ENCODE results near the gene SNRNP35. TPM values are rescaled to one million over a fixed set of nuclear protein-coding genes. Genes with fewer than 3 reads are reported as not detected.

The SNRNP35 gene
- total RNA-seq, 4 donors from 2014 or later = 16.2 to 33.8 (median 20.3) TPM

DNA sequence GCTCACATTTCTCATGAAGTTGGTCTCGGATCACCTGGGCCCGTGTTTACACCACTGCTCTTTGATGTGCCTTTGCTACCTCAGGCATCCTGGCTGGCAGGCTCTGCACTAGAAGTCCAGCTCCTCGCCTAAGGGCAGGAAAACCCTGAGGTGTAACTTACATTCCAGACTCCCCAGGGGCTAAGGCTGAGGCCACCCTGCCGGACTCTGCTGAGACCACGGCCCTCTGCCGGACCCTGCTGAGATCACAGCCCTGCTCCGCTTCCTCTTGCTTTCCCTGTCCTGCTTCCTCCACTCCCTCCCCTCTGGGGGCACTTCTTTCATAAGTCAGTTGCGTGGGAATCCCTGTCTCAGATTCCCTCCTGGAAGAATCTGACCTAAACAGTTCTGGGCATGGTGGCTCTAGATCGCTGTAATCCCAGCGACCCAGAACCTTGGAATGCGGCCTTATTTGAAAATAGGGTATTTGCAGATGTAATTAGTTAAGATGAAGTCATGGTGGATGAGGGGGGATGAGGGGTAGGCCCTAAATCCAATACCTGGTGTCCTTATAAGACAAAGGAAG is 58.4 kb downstream of the SNRNP35 start:
- TF ChIP-seq POLR2AphosphoS5 (IDR thresholded peaks at IDR 0.05) (no peak), EP300 (IDR thresholded peaks at IDR 0.05) (no peak), POLR2A (IDR thresholded peaks at IDR 0.05) (no peak)
- TF ChIP-seq, protein P1, sequence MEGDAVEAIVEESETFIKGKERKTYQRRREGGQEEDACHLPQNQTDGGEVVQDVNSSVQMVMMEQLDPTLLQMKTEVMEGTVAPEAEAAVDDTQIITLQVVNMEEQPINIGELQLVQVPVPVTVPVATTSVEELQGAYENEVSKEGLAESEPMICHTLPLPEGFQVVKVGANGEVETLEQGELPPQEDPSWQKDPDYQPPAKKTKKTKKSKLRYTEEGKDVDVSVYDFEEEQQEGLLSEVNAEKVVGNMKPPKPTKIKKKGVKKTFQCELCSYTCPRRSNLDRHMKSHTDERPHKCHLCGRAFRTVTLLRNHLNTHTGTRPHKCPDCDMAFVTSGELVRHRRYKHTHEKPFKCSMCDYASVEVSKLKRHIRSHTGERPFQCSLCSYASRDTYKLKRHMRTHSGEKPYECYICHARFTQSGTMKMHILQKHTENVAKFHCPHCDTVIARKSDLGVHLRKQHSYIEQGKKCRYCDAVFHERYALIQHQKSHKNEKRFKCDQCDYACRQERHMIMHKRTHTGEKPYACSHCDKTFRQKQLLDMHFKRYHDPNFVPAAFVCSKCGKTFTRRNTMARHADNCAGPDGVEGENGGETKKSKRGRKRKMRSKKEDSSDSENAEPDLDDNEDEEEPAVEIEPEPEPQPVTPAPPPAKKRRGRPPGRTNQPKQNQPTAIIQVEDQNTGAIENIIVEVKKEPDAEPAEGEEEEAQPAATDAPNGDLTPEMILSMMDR (IDR thresholded peaks at IDR 0.05) = no peak
- no peaks in the 10 kb centered on the region for H3K9me3 ChIP-seq
- no peak for DNase-seq (ENCODE audit: low spot score in 2 of 2)
- WGBS = 84% methylated on average over 11 of the region's 11 CpGs
- peaks cover 47% of the 10 kb centered on the region for H3K36me3 ChIP-seq
- no peak overlapping the region for H3K4me3 ChIP-seq
- H3K27me3 ChIP-seq = no peaks in the 10 kb centered on the region
- H3K27ac ChIP-seq = no peak overlapping the region
- peaks cover 14% of the 10 kb centered on the region for H3K4me1 ChIP-seq

Other genes starting within 250 kb of the SNRNP35 start
- gene MPHOSPH9, start 225.0 kb upstream of the SNRNP35 start, total RNA-seq = 10 to 100 TPM; 14.0 to 44.3 (median 14.3) TPM
- gene MTRFR, start 224.7 kb upstream of the SNRNP35 start, total RNA-seq = 10 to 100 TPM in 1 of 4 donors, 1 to 10 TPM in 3; 6.4 to 17.1 (median 8.2) TPM
- 100 to 1,000 TPM in 1 of 4 donors, 10 to 100 TPM in 3; 45.1 to 133 (median 84.4) TPM for gene CDK2AP1, start 186.3 kb upstream of the SNRNP35 start, total RNA-seq
- gene SBNO1, start 93.3 kb upstream of the SNRNP35 start, total RNA-seq = 10 to 100 TPM; 18.2 to 26.6 (median 25.8) TPM
- gene KMT5A, start 74.0 kb upstream of the SNRNP35 start, total RNA-seq = 10 to 100 TPM; 52.2 to 70.1 (median 60.8) TPM
- 1 to 10 TPM; 3.2 to 6.1 (median 4.3) TPM for gene RILPL2, start 21.5 kb upstream of the SNRNP35 start, total RNA-seq
- gene RILPL1, start 75.6 kb downstream of the SNRNP35 start, total RNA-seq = 10 to 100 TPM; 16.4 to 36.2 (median 24.2) TPM
- gene TMED2, start 126.4 kb downstream of the SNRNP35 start, total RNA-seq = 100 to 1,000 TPM in 1 of 4 donors, 10 to 100 TPM in 3; 61.6 to 101 (median 80.8) TPM
- 10 to 100 TPM; 23.6 to 57.1 (median 42.2) TPM for gene DDX55, start 144.0 kb downstream of the SNRNP35 start, total RNA-seq
- gene EIF2B1, start 175.5 kb downstream of the SNRNP35 start, total RNA-seq = 100 to 1,000 TPM; 122 to 214 (median 188) TPM
- gene GTF2H3, start 175.7 kb downstream of the SNRNP35 start, total RNA-seq = 10 to 100 TPM; 14.4 to 33.3 (median 23.3) TPM
- 10 to 100 TPM; 10.2 to 31.9 (median 16.0) TPM for gene TCTN2, start 213.0 kb downstream of the SNRNP35 start, total RNA-seq

Measured in suprapubic skin (tissue), 4 donors.